Colonic mucosa (tissue), 4 donors: Measurements from ENCODE around the gene ATP2B3. TPM values are rescaled to one million over a fixed set of nuclear protein-coding genes. Genes with fewer than 3 reads are reported as not detected.

Source experiments
- DNase-seq: peaks from one replicate; pipeline ENCODE4 v3.0.0-alpha.2; 2020
- H3K27ac ChIP-seq: fragments of 200-600 bp; one replicate; pipeline ENCODE4 v1.8.0; 2021
- H3K27me3 ChIP-seq: fragments of 200-600 bp; one replicate; pipeline ENCODE4 v1.8.0; 2021
- H3K36me3 ChIP-seq: fragments of 200-600 bp; one replicate; pipeline ENCODE4 v1.8.0; 2021
- H3K4me1 ChIP-seq: fragments of 200-600 bp; one replicate; pipeline ENCODE4 v1.8.0; 2021; ENCODE audit warnings: mild to moderate bottlenecking
- H3K4me3 ChIP-seq: fragments of 200-600 bp; one replicate; pipeline ENCODE4 v1.8.0; 2021
- H3K9ac ChIP-seq, 2 donors: one replicate each; pipeline ENCODE4 v1.7.0; 2013; ENCODE audit warnings: control low read depth in 2 of 2, low read depth in 2 of 2, low read length in 2 of 2
- H3K9me3 ChIP-seq: fragments of 200-600 bp; one replicate; pipeline ENCODE4 v1.8.0; 2021
- intact Hi-C: fragments of 100-400 bp; cut with DNase I; formaldehyde crosslinking; loops from one replicate; pipeline ENCODE4 v1.14.1; 2022
- total RNA-seq, 2 donors: library from RNA; stranded (reverse); fragmentation: NEBNext Ultra II Directional in 1 of 2; extraction: Animal tissue kit (Norgen Biotek cat#: 25700) in 1 of 2; gene quantifications; one replicate each; pipeline ENCODE4 v1.2.1, GENCODE V29; 2021
- TF ChIP-seq, protein P1 (sequence below): fragments of 200-600 bp; IDR thresholded peaks from one replicate; pipeline ENCODE4 v1.8.0; 2022; ENCODE audit warnings: antibody characterized with exemption, mild to moderate bottlenecking
- donor health status: healthy.
- donor health status: DM: no; HTN: no; CAD: no.
- donor health status: DM: no; HTN: no; CAD: no.

Gene ATP2B3
- total RNA-seq, 2 donors from 2014 or later = 0.24 TPM; not detected in 1

- intact Hi-C loops = no loop called here
- Histone ChIP-seq H3K36me3 (no peaks in the 10 kb centered on the region), H3K4me3 (no peak overlapping the region), H3K27ac (no peak overlapping the region), H3K4me1 (no peaks in the 10 kb centered on the region), H3K27me3 (no peaks in the 10 kb centered on the region), H3K9ac (no peak overlapping the region), H3K9me3 (no peaks in the 10 kb centered on the region)
- TF ChIP-seq, protein P1, sequence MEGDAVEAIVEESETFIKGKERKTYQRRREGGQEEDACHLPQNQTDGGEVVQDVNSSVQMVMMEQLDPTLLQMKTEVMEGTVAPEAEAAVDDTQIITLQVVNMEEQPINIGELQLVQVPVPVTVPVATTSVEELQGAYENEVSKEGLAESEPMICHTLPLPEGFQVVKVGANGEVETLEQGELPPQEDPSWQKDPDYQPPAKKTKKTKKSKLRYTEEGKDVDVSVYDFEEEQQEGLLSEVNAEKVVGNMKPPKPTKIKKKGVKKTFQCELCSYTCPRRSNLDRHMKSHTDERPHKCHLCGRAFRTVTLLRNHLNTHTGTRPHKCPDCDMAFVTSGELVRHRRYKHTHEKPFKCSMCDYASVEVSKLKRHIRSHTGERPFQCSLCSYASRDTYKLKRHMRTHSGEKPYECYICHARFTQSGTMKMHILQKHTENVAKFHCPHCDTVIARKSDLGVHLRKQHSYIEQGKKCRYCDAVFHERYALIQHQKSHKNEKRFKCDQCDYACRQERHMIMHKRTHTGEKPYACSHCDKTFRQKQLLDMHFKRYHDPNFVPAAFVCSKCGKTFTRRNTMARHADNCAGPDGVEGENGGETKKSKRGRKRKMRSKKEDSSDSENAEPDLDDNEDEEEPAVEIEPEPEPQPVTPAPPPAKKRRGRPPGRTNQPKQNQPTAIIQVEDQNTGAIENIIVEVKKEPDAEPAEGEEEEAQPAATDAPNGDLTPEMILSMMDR = no peak
- DNase-seq = no peak
Measured at GRCh38 chrX:153614818-153615217, 97.4 kb downstream of the ATP2B3 start.

- Histone ChIP-seq H3K4me1 (no peaks in the 10 kb centered on the region), H3K9me3 (no peaks in the 10 kb centered on the region), H3K27me3 (no peaks in the 10 kb centered on the region), H3K4me3 (no peak overlapping the region), H3K9ac (no peak overlapping the region), H3K27ac (no peak overlapping the region), H3K36me3 (no peaks in the 10 kb centered on the region)
- intact Hi-C loops = no loop called here
- no peak for DNase-seq
- TF ChIP-seq, protein P1 = no peak
Measured at GRCh38 chrX:153620576-153620975, 103.1 kb downstream of the ATP2B3 start.

DNA sequence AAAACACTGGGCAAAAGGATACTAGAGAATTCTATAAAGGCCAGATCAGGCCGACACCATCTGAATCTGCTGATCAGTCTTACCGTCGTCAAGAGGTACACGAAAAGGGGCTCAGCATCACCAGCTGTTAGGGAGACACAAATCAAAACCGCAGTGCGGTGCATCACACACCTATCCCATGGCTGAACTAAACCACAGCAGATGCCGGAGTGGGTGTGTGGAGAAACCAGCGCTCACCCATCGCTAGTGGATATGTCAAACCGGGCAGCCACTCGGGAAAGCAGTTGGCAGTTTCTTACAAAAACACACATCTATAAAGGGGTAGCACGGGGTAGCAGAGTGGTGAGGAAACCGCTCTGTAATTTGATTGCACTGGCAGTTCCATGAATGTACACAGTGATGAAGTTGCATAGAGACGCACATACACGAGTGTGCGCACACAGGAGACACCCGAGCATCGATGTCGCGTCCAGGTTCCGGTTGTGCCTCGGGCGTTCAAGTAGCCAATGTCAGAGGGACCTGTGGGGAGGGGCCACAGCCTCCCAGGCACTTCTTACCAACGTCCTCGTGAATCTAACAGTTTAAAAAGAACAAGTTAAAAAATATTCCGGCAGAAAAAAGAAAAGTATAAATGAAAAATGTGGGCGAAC is 104.6 kb downstream of the ATP2B3 start:
- Histone ChIP-seq H3K4me1 (no peaks in the 10 kb centered on the region), H3K9me3 (no peaks in the 10 kb centered on the region), H3K36me3 (no peaks in the 10 kb centered on the region), H3K4me3 (no peak overlapping the region), H3K27ac (no peak overlapping the region), H3K27me3 (peaks cover 4% of the 10 kb centered on the region), H3K9ac (no peak overlapping the region)
- intact Hi-C loops = no loop called here
- no peak for DNase-seq
- TF ChIP-seq, protein P1 = no peak

- intact Hi-C loops = no loop called here
- H3K9me3 ChIP-seq = no peaks in the 10 kb centered on the region
- no peak for DNase-seq
- H3K36me3 ChIP-seq = no peaks in the 10 kb centered on the region
- TF ChIP-seq, protein P1 = no peak
- H3K4me1 ChIP-seq = no peaks in the 10 kb centered on the region
- H3K9ac ChIP-seq = no peak overlapping the region
- no peak overlapping the region for H3K27ac ChIP-seq
- H3K27me3 ChIP-seq = peaks cover 4% of the 10 kb centered on the region
- no peak overlapping the region for H3K4me3 ChIP-seq
Measured at GRCh38 chrX:153622661-153623309, 105.3 kb downstream of the ATP2B3 start.

DNA sequence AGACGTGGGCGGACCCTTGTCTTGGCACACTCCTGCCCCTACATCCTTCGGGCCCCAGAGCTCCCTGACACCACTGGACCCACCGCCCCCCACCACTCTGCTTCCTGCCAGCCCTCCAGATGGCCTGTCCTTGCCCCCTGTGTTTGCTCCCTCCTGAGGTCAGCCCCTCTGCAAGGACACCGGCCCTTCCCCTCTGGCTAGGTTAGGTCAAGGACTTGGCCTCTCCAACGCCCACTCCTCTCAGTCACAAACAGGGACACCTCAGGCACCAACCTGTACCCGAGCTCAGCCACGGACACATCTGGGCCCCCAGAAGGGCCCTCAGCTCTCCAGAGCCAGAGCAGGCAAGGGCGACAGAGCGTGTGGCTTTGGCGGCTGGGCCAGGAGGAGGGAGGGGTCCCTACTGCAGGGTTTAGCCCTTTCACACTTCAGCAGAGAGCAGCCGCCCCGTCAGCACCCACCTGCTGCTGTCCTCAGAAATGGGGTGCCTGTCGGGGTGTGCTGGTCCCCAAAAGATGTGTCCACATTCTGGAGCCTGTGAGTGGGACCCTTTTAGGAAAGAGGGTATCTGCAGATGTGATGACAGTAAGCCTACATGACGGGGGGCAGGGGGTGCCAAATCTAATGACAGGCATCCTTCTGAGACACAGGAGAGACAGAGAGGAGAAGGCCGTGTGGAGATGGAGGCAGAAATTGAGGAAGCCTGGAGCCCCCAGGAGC is 106.0 kb downstream of the ATP2B3 start:
- no peaks in the 10 kb centered on the region for H3K4me1 ChIP-seq
- no peaks in the 10 kb centered on the region for H3K36me3 ChIP-seq
- TF ChIP-seq, protein P1 = no peak
- H3K27ac ChIP-seq = no peak overlapping the region
- intact Hi-C loops = no loop called here
- no peak for DNase-seq
- H3K4me3 ChIP-seq = no peak overlapping the region
- no peak overlapping the region for H3K9ac ChIP-seq
- peaks cover 4% of the 10 kb centered on the region for H3K27me3 ChIP-seq
- no peaks in the 10 kb centered on the region for H3K9me3 ChIP-seq
